NCI-H526 (cell line): Measurements from ENCODE around the gene KRT34.
"Not testable (repeated sequence)": the region's sequence is repeated elsewhere in the genome, so short reads cannot be mapped to it uniquely, and the experiment has no call there.

Experiments used
- DNase-seq, 2 experiments: peaks; one replicate each; lab custom pipeline; 2025; lab: John Stamatoyannopoulos, UW

The KRT34 gene

DNA sequence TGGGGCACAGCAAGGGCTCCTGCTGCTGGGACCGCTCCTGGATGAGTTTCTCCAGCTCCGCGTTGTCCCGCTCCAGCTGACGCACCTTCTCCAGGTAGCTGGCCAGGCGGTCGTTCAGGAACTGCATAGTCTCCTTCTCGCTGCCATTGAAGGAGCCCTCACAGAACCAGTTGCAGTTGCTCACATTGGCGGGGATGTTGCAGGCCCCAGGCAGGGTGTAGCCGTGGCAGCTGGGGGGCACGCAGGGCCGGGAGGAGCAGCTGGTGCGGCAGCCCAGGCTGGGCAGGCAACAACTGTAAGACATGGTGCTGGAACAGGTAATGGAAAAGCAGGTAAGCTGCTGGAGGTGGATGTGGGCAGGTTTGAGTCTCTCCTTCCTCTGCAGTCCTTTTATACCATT, at the start of gene KRT34:
TSS of gene KRT34 (minus strand) at position 364 of the 400 bp plus-strand sequence. CDS start at position 304, 60 bp downstream.
- not testable (repeated sequence) for DNase-seq

DNA sequence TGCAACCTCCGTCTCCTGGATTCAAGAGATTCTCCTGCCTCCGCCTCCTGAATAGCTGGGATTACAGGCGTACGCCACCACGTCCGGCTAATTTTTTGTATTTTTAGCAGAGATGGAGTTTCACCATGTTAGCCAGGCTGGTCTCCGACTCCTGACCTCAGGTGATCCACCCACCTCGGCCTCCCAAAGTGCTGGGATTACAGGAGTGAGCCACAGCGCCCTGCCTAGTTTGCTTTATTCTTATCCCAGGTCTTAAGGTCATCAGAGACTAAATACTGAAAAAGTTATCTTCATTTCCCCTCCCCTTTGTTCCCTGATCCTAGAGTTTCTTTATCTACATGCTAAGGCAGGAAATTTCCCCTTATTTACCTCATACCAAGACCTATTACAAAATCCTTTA, 48.3 kb upstream of the KRT34 start:
- not testable (repeated sequence) for DNase-seq

GRCh38 chr17:41429667-41430066, 47.6 kb upstream of the KRT34 start:
- DNase-seq: no peak

- peak in 1 of 2 experiments; percentile 22 for DNase-seq
Observed at GRCh38 chr17:41428591-41429291, 46.6 kb upstream of the KRT34 start.

DNA sequence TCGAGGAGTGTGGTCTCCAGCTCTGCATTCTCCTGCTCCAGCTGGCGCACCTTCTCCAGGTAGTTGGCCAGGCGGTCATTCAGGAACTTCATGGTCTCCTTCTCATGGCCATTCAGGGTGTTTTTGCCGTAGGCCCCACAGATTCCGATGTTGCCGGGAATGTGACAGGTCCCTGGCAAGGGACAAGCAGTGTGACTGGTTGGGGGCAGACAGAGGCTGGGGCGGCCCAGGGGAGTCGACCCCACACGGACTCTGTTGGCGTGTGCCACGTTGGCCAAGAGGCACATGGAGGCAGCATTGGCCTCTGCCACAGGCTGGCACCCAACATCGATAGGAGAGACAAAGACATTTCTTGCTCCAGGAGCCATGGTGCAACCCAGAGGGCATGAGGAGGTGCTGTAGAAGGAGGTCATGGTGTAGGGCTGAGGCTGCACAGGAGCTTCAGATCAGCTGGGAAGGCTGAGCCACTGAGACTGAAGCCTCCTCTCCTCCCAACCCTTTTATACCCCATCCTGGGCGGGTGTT, 42.1 kb upstream of the KRT34 start, which contains the start of gene KRT37:
TSS of gene KRT37 (minus strand) at position 475 of the 525 bp plus-strand sequence. CDS start at position 413, 62 bp downstream.
- DNase-seq: no peak

- DNase-seq: not testable (repeated sequence)
Observed at GRCh38 chr17:41422586-41422985, 40.5 kb upstream of the KRT34 start.

- no peak for DNase-seq
Observed at GRCh38 chr17:41421617-41422016, 39.5 kb upstream of the KRT34 start.

DNA sequence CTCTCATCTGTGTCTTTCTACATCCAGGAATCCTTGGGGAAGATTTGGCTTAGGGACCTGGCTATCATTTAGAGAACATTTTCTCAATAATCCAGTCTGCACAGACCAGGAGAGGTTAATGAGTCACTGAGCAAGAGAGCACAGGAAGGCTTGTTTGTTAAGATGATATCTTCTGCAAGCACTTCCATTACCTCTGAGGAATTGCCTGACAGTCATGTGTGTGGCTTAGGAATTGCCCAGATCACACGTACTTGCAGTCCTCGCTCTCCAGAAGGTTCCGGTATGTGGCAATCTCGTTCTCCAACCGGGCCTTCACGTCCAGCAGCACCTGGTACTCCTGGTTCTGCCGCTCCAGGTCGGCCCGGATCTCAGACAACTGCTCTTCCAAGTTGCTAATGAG, 39.0 kb upstream of the KRT34 start:
- DNase-seq: no peak

- no peak for DNase-seq
Observed at GRCh38 chr17:41420134-41420533, 38.0 kb upstream of the KRT34 start.

DNA sequence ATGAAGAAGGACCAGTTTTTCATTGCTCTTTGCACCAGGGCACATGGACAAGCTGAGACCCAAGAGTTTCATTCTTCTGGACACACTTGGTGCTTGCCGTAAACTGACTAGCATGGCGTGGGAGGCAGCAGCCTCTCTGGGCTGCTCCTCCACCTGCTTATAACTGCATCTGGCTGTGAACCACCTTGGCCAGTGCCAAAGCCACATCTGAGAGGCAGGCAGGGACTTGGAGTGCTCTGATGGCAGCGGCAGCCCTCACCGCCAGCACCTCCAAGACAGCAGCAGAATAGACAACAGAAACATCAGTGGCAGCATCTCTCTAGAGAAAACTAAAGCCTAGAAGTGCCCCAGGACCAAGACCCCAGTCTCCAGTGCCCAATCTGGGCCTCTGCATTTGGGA, 37.6 kb upstream of the KRT34 start:
- DNase-seq: no peak

DNA sequence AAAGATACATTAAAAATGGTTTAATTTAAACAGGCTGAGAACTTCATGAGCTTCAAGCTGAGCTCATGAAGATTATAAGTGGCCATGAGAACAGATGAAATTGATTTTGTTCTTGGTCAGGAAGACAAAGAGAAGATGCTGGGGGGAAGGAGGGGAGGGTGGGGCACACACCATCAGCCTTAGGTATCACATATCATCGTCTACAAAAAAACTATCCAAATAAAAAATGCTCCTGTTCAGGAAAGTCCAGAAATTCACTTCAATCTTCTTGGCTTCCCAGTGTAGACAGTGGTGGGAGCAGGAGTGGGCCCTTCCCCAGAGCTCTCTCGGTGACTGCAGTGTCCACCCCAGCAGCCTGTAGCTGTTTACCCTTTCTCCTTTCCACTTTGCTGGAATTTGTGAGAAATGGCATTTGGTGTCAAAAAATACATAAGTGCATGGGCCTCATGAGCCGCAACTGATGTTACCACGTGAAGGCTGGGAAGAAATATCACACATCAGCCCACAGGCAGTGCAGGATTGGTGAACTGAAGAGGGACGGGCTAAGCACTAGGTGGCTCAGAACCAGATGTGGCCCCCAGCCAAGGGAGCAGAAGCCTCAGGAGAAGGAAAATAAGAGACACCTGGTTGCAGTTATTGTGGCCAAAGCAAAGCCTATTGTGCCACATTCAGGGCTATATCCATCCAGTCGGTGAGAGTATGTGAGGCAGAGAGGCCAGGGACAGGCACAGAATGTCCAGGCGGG, 36.2 kb upstream of the KRT34 start:
- DNase-seq: no peak

DNA sequence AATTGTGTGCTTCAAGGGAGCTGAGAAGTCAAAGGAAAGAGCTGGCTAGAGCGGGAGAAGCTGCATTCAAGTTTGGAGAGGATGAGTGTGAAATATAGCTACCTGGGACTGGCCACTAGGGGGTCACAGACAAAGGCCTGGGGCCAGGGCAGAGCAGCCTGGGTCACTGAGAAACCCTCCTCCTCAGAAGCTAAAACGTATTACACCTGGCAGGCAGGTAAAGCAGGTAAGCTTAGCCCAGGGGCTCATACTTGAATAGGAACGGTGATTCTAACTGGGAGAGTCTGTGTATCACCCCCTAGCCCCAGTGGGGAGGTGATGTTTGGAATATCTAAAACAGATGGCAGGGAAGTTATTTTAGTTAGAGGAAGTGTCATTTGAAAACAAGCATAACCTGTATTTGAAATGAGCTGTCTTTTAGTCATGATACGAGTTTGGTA, 35.5 kb upstream of the KRT34 start:
- DNase-seq: peak in 1 of 2 experiments; percentile 54

- no peak for DNase-seq
Observed at GRCh38 chr17:41417127-41417526, 35.0 kb upstream of the KRT34 start.

- no peak for DNase-seq
Observed at GRCh38 chr17:41416479-41416878, 34.4 kb upstream of the KRT34 start.

DNA sequence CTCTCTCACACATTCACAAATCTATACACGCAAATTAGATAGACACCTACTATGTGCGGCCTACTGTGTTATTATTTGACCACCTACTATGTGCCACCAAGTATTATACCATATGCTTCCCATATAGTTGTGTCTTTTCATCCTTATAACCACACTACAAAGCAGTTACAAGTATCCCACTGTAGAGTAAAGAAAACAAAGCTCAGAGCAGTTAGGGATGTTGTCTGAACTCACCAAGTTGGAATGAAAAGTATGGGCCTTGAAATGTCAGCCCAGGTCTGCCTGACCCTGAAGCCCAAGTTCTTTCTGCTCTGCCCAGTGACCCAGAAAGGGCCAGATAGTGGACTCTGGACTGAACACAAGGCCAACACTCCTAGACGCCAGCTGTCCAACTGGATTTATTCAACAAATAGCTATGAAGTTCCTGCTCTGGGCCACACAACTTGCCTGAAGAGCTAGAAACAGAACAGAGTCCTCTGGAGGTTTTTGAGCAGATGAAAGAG, 33.8 kb upstream of the KRT34 start:
- DNase-seq: no peak

DNA sequence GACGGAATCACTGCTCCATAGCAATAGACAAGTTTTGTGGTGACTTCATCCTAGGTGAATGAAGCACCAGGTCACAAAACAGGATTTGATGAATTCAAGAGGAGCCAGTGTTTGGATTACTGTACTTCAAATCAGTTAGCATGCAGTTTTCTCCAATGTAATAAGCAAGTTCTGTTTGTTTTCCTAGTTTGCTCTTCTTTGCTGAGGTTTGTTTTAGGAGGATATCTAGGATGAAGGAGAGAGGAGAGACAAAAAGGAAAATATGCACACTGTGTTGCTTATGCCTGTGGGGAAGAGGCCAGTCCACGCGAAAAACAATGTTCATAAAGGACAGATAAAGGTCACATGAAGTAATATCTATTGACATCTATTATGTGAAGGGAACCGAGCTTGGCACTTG, 33.3 kb upstream of the KRT34 start:
- no peak for DNase-seq

GRCh38 chr17:41413982-41414381, 31.9 kb upstream of the KRT34 start:
- no peak for DNase-seq

- no peak for DNase-seq
Observed at GRCh38 chr17:41413353-41413957, 31.3 kb upstream of the KRT34 start.

DNA sequence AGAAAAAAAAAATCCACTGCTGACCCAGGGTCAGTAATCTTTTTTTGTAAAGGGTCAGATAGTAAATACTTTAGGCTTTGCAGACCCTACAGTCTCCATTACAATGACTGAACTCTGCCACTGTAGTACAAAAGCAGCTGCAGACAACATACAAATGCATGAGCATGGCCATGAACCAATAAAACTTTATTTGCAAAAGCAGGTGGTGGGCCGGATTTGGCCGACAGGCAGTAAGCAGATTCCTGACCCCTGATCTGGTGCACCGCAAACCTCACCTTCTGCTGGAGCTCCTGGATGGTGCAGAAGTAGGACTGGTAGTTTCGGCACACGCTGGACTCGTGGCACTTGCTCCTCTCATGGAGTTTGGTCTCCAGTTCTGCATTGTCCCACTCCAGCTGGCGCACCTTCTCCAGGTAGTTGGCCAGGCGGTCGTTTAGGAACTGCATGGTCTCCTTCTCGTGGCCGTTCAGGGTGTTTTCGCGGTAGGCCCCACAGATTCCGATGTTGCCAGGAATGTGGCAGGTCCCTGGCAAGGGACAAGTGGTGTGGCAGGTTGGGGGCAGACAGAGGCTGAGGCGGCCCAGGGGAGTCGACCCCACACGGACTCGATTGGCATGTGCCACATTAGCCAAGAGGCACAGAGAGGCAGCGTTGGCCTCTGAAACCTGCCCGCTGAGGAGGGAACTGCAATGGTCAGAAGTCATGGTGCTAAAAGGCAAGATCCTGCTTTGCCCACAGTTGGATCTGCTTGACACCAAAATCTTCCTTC, 29.1 kb upstream of the KRT34 start:
- DNase-seq: no peak

DNA sequence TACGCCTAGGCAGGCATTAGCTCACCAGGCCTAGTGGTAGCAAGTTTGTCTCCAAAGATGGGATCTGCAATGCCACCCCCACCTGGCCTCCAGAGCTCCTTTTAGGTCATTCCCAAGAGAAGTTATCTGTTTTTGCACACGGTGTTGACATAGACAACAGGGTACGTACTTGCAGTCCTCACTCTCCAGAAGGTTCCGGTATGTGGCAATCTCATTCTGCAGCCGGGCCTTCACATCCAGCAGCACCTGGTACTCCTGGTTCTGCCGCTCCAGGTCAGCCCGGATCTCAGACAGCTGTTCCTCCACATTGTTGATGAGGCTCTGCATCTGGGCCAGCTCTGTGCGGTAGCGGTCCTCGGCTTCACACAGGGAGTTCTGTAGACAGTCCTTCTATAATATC, 25.1 kb upstream of the KRT34 start:
- DNase-seq: no peak

DNA sequence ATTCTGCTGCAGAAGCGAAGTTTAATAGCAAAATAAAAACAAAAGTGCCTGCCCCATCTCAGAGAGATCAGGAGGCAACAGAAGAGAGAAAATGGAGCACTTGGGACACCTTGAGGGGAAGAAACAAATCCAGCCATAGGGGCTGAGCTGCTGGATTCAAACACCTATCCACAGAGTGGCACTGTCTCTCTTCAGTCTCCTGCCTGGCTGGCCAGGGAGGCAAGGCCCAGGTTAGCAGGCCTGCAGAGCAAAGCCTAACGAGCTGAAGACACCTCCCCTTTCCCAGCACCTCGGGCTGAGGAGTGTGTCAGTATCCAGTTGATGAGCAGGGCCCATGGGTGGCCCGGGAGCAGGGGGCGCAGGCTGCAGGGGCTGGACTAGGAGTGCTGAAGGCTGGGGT, 24.1 kb upstream of the KRT34 start:
- DNase-seq: no peak
